Stomach (tissue), 4 donors: ENCODE results near the gene GPR171.

ENCODE experiments used
- POLR2A ChIP-seq, 4 donors: fragments of 450-650 bp; IDR thresholded peaks; one replicate each; pipeline ENCODE4 v1.6.1; 2016; ENCODE audit warnings: antibody characterized with exemption in 4 of 4, control low read depth in 2 of 4, mild to moderate bottlenecking in 1 of 4, moderate library complexity in 1 of 4
- TF ChIP-seq, protein P1 (sequence below), 7 experiments: fragments of 450-650 bp in 4 of 7; fragments of 200-600 bp in 3 of 7; sonication (generic) in 3 of 7; IDR thresholded peaks; one replicate each; pipeline ENCODE4 v1.5.1; 2016 to 2019; ENCODE audit warnings: antibody characterized with exemption in 7 of 7, control low read depth in 2 of 7, mild to moderate bottlenecking in 1 of 7

DNA sequence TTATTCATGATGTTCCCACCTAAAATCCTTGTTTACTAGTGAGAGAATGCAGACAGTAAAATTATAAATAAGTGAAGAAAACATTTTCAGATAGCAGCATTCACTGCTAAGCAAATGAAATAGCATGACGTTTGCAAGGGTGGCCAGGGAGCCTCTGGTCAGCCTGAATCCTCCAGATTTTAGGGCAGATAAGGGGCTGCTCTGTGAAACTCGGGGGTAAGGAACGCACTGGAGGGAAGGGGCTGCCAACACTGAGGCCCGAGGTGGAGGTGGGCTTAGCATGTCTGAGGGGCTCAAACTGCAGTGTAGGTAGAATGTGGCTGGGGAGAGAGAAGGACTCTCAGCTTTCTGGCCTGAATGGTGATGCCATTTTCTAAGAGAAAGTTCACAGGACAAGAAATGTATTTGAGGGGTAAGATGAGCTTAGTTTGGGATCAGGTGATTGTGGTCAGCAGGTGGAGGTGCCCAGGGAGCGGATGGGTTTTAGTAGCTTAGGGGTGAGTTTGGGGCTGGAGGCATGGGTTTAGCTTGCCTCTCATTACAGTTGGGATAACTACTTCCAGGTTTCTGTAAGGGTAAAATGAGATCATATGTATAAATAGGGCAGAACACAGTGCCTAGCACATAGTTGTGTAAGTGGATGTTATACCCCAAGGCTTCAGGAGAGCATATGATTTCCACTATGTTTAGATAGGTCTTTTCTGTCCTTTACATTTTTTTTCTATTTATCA is 20.5 kb downstream of the GPR171 start:
- TF ChIP-seq, protein P1, sequence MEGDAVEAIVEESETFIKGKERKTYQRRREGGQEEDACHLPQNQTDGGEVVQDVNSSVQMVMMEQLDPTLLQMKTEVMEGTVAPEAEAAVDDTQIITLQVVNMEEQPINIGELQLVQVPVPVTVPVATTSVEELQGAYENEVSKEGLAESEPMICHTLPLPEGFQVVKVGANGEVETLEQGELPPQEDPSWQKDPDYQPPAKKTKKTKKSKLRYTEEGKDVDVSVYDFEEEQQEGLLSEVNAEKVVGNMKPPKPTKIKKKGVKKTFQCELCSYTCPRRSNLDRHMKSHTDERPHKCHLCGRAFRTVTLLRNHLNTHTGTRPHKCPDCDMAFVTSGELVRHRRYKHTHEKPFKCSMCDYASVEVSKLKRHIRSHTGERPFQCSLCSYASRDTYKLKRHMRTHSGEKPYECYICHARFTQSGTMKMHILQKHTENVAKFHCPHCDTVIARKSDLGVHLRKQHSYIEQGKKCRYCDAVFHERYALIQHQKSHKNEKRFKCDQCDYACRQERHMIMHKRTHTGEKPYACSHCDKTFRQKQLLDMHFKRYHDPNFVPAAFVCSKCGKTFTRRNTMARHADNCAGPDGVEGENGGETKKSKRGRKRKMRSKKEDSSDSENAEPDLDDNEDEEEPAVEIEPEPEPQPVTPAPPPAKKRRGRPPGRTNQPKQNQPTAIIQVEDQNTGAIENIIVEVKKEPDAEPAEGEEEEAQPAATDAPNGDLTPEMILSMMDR (IDR thresholded peaks at IDR 0.05) = no peak
- TF ChIP-seq POLR2A (IDR thresholded peaks at IDR 0.05) = no peak
